NCI-H82 treated with DMSO at 0.1 percent for 48 hours (cell line): ENCODE data around the gene SRSF10.

Experiments used
- DNase-seq: peaks from one replicate; lab custom pipeline; 2025; ENCODE audit not compliant: unreplicated experiment; lab: John Stamatoyannopoulos, UW

Gene SRSF10

DNA sequence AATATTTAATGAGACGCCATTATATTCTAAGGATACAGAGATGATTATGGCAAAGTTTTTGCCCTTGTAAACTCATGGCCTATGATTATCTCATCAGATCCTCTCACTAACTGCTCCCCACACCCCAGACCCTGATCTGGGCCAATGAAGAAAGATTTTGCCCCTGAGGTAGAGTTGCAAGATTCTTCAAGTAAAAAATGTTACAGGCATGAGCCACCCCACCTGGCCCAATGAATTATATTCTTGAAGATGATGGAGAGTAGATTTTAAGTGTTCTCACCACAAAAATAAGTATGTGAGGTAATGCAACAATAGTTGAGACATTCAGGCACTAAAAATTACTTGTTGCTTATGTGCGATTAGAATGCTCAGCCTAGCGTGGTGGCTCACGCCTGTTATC is 65.2 kb downstream of the SRSF10 start:
- no peak for DNase-seq
